Uterus (tissue), 2 donors: ENCODE results near the gene SLC2A6.

Experiments used
- CTCF ChIP-seq, 4 experiments: fragments of 200-600 bp in 2 of 4; fragments of 450-650 bp in 2 of 4; sonication (generic) in 2 of 4; IDR thresholded peaks; one replicate each; pipeline ENCODE4 v1.5.1; 2016 to 2019; ENCODE audit warnings: antibody characterized with exemption in 4 of 4, mild to moderate bottlenecking in 2 of 4, moderate library complexity in 1 of 4
- POLR2A ChIP-seq, 2 donors: fragments of 450-650 bp; IDR thresholded peaks; one replicate each; pipeline ENCODE4 v1.6.1; 2016; ENCODE audit warnings: antibody characterized with exemption in 2 of 2, mild to moderate bottlenecking in 1 of 2, moderate library complexity in 1 of 2

GRCh38 chr9:133470988-133471387, 7.9 kb downstream of the SLC2A6 start:
- TF ChIP-seq CTCF (IDR thresholded peaks at IDR 0.05) (no peak), POLR2A (IDR thresholded peaks at IDR 0.05) (no peak)
